Measurements from ENCODE around the gene EIF4A2. TPM values are rescaled to one million over a fixed set of nuclear protein-coding genes. Genes with fewer than 3 reads are reported as not detected.

Gene EIF4A2
- total RNA-seq, 1 donor from 2014 or later: 375 TPM

GRCh38 chr3:186788482-186789370, 5.3 kb downstream of the EIF4A2 start:
- peaks cover 0 to 70% of the 10 kb centered on the region in 2 donors for H3K36me3 ChIP-seq
- H3K4me3 ChIP-seq: no peak overlapping the region
- intact Hi-C loops (cut with DNase I): no loop called here
- DNase-seq (ENCODE audit: extremely low spot score in 2 of 2): no peak
- no peak overlapping the region for H3K27ac ChIP-seq
- H3K9me3 ChIP-seq: no peaks in the 10 kb centered on the region
- H3K4me1 ChIP-seq: peaks cover 45% of the 10 kb centered on the region
- H3K27me3 ChIP-seq: no peaks in the 10 kb centered on the region
- no peak for TF ChIP-seq CTCF (IDR thresholded peaks at IDR 0.05)
- TF ChIP-seq POLR2AphosphoS5 (IDR thresholded peaks at IDR 0.05; ENCODE audit: insufficient read depth in 1 of 2, low read depth in 1 of 2): no peak
- no peak for TF ChIP-seq POLR2A (IDR thresholded peaks at IDR 0.05)

GRCh38 chr3:186789554-186790260, 6.3 kb downstream of the EIF4A2 start:
- DNase-seq (ENCODE audit: extremely low spot score in 2 of 2): no peak

GRCh38 chr3:186790261-186790981, 7.0 kb downstream of the EIF4A2 start:
- peaks cover 0 to 61% of the 10 kb centered on the region in 2 donors for H3K36me3 ChIP-seq
- no peak overlapping the region for H3K27ac ChIP-seq
- DNase-seq (ENCODE audit: extremely low spot score in 2 of 2): no peak
- peaks cover 33% of the 10 kb centered on the region for H3K4me1 ChIP-seq
- no peak for TF ChIP-seq CTCF (IDR thresholded peaks at IDR 0.05)
- no peak for TF ChIP-seq POLR2AphosphoS5 (IDR thresholded peaks at IDR 0.05; ENCODE audit: insufficient read depth in 1 of 2, low read depth in 1 of 2)
- TF ChIP-seq POLR2A (IDR thresholded peaks at IDR 0.05): no peak
- no peaks in the 10 kb centered on the region for H3K9me3 ChIP-seq
- H3K27me3 ChIP-seq: no peaks in the 10 kb centered on the region
- intact Hi-C loops (cut with DNase I): no loop called here
- H3K4me3 ChIP-seq: no peak overlapping the region

More at GRCh38 chr3:186789554-186790260, 6.3 kb downstream of the EIF4A2 start:
- Histone ChIP-seq H3K4me1 (peaks cover 40% of the 10 kb centered on the region), H3K4me3 (no peak overlapping the region), H3K27me3 (no peaks in the 10 kb centered on the region), H3K27ac (no peak overlapping the region), H3K9me3 (no peaks in the 10 kb centered on the region), H3K36me3 (peaks cover 0 to 64% of the 10 kb centered on the region in 2 donors)
- TF ChIP-seq CTCF (IDR thresholded peaks at IDR 0.05) (no peak), POLR2AphosphoS5 (IDR thresholded peaks at IDR 0.05; ENCODE audit: insufficient read depth in 1 of 2, low read depth in 1 of 2) (no peak), POLR2A (IDR thresholded peaks at IDR 0.05) (no peak)
- intact Hi-C loops (cut with DNase I): no loop called here

GRCh38 chr3:186798239-186798874, 15.0 kb downstream of the EIF4A2 start:
- Histone ChIP-seq H3K27ac (no peak overlapping the region), H3K4me3 (no peak overlapping the region), H3K4me1 (no peaks in the 10 kb centered on the region), H3K27me3 (no peaks in the 10 kb centered on the region), H3K36me3 (no peaks in the 10 kb centered on the region), H3K9me3 (no peaks in the 10 kb centered on the region)
- no peak for TF ChIP-seq CTCF (IDR thresholded peaks at IDR 0.05)
- intact Hi-C loops (cut with DNase I): no loop called here
- DNase-seq (ENCODE audit: extremely low spot score in 2 of 2): no peak
